Measurements from ENCODE around the gene TMEM178A. TPM values are rescaled to one million over a fixed set of nuclear protein-coding genes. Genes with fewer than 3 reads are reported as not detected.

The TMEM178A gene
- polyA plus RNA-seq, 3 donors: 0.15 TPM; not detected in 2

GRCh38 chr2:39703181-39703872 lies 37.6 kb downstream of the TMEM178A start:
- Histone ChIP-seq H3K9ac (ENCODE audit: insufficient read depth, low read length, poor library complexity, severe bottlenecking) (no peak overlapping the region), H3K4me1 (ENCODE audit: control insufficient read depth in 1 of 2, insufficient read depth in 2 of 2, low read length in 2 of 2) (no peaks in the 10 kb centered on the region), H3K4me3 (replicated peaks in 1 of 3; ENCODE audit: low read depth in 2 of 3, low read length in 3 of 3) (no peak overlapping the region), H3K27ac (ENCODE audit: low read depth in 1 of 2, low read length in 2 of 2) (no peak overlapping the region), H3K9me3 (replicated peaks in 1 of 2; ENCODE audit: control insufficient read depth in 1 of 2, insufficient read depth in 1 of 2, low read length in 2 of 2) (peaks cover 4 to 19% of the 10 kb centered on the region in 2 donors), H4K20me1 (ENCODE audit: insufficient read depth, low read length) (no peaks in the 10 kb centered on the region), H3K36me3 (replicated peaks in 1 of 2; ENCODE audit: control insufficient read depth in 1 of 2, insufficient read depth in 2 of 2, low read length in 2 of 2) (no peaks in the 10 kb centered on the region), H3K79me2 (ENCODE audit: insufficient read depth, low read length) (no peaks in the 10 kb centered on the region), H3K4me2 (replicated peaks; ENCODE audit: extremely low read depth, low read length, poor library complexity, severe bottlenecking) (no peak overlapping the region), H2AFZ (ENCODE audit: insufficient read depth, low read depth, low read length, poor library complexity, severe bottlenecking) (no peak overlapping the region), H3K27me3 (ENCODE audit: control insufficient read depth in 2 of 2, insufficient read depth in 2 of 2, low read length in 2 of 2) (no peaks in the 10 kb centered on the region)
- no CpG with 5 or more reads among the region's 3 CpGs for WGBS (ENCODE audit: insufficient coverage)
- H3K4me1 Mint-ChIP-seq: no peaks in the 10 kb centered on the region
- peaks cover 0 to 2% (median 0%) of the 10 kb centered on the region in 3 donors for H3K27me3 Mint-ChIP-seq (ENCODE audit: low read depth in 3 of 3)
- intact Hi-C loops (cut with micrococcal nuclease): no loop called here
- H3K36me3 Mint-ChIP-seq: no peaks in the 10 kb centered on the region
- no peak for DNase-seq
- TF ChIP-seq CTCF (IDR thresholded peaks at IDR 0.05): no peak
- peaks cover 9 to 25% (median 18%) of the 10 kb centered on the region in 7 donors for H3K9me3 Mint-ChIP-seq
- H3K4me3 Mint-ChIP-seq: no peak overlapping the region
- H3K27ac Mint-ChIP-seq: no peak overlapping the region

- no peaks in the 10 kb centered on the region for H4K20me1 ChIP-seq (ENCODE audit: insufficient read depth, low read length)
- H3K36me3 Mint-ChIP-seq: no peaks in the 10 kb centered on the region
- H3K27ac ChIP-seq (ENCODE audit: low read depth in 1 of 2, low read length in 2 of 2): no peak overlapping the region
- TF ChIP-seq CTCF (IDR thresholded peaks at IDR 0.05): no peak
- no peak overlapping the region for H3K4me2 ChIP-seq (replicated peaks; ENCODE audit: extremely low read depth, low read length, poor library complexity, severe bottlenecking)
- H3K36me3 ChIP-seq (replicated peaks in 1 of 2; ENCODE audit: control insufficient read depth in 1 of 2, insufficient read depth in 2 of 2, low read length in 2 of 2): no peaks in the 10 kb centered on the region
- WGBS (ENCODE audit: insufficient coverage): 91% methylated on average over 2 of the region's 3 CpGs
- H3K4me1 Mint-ChIP-seq: no peaks in the 10 kb centered on the region
- H3K27ac Mint-ChIP-seq: no peak overlapping the region
- H2AFZ ChIP-seq (ENCODE audit: insufficient read depth, low read depth, low read length, poor library complexity, severe bottlenecking): no peak overlapping the region
- H3K4me3 Mint-ChIP-seq: no peak overlapping the region
- intact Hi-C loops (cut with micrococcal nuclease): no loop called here
- H3K9me3 Mint-ChIP-seq: peaks cover 9 to 25% (median 16%) of the 10 kb centered on the region in 7 donors
- no peak overlapping the region for H3K9ac ChIP-seq (ENCODE audit: insufficient read depth, low read length, poor library complexity, severe bottlenecking)
- no peaks in the 10 kb centered on the region for H3K27me3 ChIP-seq (ENCODE audit: control insufficient read depth in 2 of 2, insufficient read depth in 2 of 2, low read length in 2 of 2)
- peaks cover 4 to 19% of the 10 kb centered on the region in 2 donors for H3K9me3 ChIP-seq (replicated peaks in 1 of 2; ENCODE audit: control insufficient read depth in 1 of 2, insufficient read depth in 1 of 2, low read length in 2 of 2)
- H3K27me3 Mint-ChIP-seq (ENCODE audit: low read depth in 3 of 3): peaks cover 0 to 2% (median 0%) of the 10 kb centered on the region in 3 donors
- H3K4me1 ChIP-seq (ENCODE audit: control insufficient read depth in 1 of 2, insufficient read depth in 2 of 2, low read length in 2 of 2): no peaks in the 10 kb centered on the region
- H3K4me3 ChIP-seq (replicated peaks in 1 of 3; ENCODE audit: low read depth in 2 of 3, low read length in 3 of 3): no peak overlapping the region
- no peak for DNase-seq
- no peaks in the 10 kb centered on the region for H3K79me2 ChIP-seq (ENCODE audit: insufficient read depth, low read length)
Measured at GRCh38 chr2:39704540-39704939, 38.8 kb downstream of the TMEM178A start.
